Right cardiac atrium (tissue), 5 donors: Measurements from ENCODE around the gene ELOA. TPM values are rescaled to one million over a fixed set of nuclear protein-coding genes. Genes with fewer than 3 reads are reported as not detected.
"Not testable (repeated sequence)": the region's sequence is repeated elsewhere in the genome, so short reads cannot be mapped to it uniquely, and the experiment has no call there.

Experiments
- ATAC-seq, 2 donors: fragments of 200-7000 bp; cut with Tn5 transposase; one replicate each; pipeline versions ENCODE4 v1.8.0 to v1.9.1; 2020; ENCODE audit warnings: moderate library complexity in 2 of 2, mild to moderate bottlenecking in 1 of 2
- DNase-seq, 3 donors: peaks; one replicate each; pipeline ENCODE4 v3.0.0-alpha.2; 2020
- H3K27ac ChIP-seq: one replicate; pipeline ENCODE4 v1.5.1; 2013; ENCODE audit warnings: mild to moderate bottlenecking, low read length, control low read depth, moderate library complexity
- H3K27me3 ChIP-seq: one replicate; pipeline ENCODE4 v1.6.1; 2013; ENCODE audit not compliant: control insufficient read depth, insufficient read depth
- H3K4me1 ChIP-seq: one replicate; pipeline ENCODE4 v1.6.1; 2013; ENCODE audit warnings: low read length; ENCODE audit not compliant: control insufficient read depth, insufficient read depth
- H3K4me3 ChIP-seq: one replicate; pipeline ENCODE4 v1.5.1; 2013; ENCODE audit warnings: low read length, control low read depth
- H3K9me3 ChIP-seq: one replicate; pipeline ENCODE4 v1.6.1; 2013; ENCODE audit warnings: low read length; ENCODE audit not compliant: control insufficient read depth
- WGBS: extraction: QIAGEN DNeasy Blood & Tissue Kit; methylation state at CpG from one replicate; pipeline ENCODE4 v1.1.7; 2013; 5-methylcytosine and 5-hydroxymethylcytosine counted together
- intact Hi-C, 4 donors: fragments of 100-400 bp; cut with DNase I; formaldehyde crosslinking; loops; one replicate each; pipeline versions ENCODE4 v1.11.0 to v1.14.0; 2022 to 2023
- polyA plus RNA-seq: library from polyadenylated mRNA; stranded (reverse); fragments of 200-250 nt; gene quantifications from one replicate; pipeline ENCODE4 v1.2.3, GENCODE V29; 2013
- total RNA-seq, 4 donors: library from RNA; stranded (reverse); fragmentation: NEBNext Ultra II Directional; extraction: Animal tissue kit (Norgen Biotek cat#: 25700); gene quantifications; one replicate each; pipeline ENCODE4 v1.2.1, GENCODE V29; 2021
- donor health status: healthy with polysubstance abuse.
- donor health status: DM: no; HTN: yes; CAD: no.
- donor health status: DM: no; HTN: no; CAD: no.
- donor health status: DM: no; HTN: yes; CAD: no; lungs with severe emphysema.
- donor health status: DM: yes; HTN: yes; CAD: no.

The ELOA gene
- total and polyA plus RNA-seq, 5 donors, result 11.6 to 31.1 (median 25.7) TPM

DNA sequence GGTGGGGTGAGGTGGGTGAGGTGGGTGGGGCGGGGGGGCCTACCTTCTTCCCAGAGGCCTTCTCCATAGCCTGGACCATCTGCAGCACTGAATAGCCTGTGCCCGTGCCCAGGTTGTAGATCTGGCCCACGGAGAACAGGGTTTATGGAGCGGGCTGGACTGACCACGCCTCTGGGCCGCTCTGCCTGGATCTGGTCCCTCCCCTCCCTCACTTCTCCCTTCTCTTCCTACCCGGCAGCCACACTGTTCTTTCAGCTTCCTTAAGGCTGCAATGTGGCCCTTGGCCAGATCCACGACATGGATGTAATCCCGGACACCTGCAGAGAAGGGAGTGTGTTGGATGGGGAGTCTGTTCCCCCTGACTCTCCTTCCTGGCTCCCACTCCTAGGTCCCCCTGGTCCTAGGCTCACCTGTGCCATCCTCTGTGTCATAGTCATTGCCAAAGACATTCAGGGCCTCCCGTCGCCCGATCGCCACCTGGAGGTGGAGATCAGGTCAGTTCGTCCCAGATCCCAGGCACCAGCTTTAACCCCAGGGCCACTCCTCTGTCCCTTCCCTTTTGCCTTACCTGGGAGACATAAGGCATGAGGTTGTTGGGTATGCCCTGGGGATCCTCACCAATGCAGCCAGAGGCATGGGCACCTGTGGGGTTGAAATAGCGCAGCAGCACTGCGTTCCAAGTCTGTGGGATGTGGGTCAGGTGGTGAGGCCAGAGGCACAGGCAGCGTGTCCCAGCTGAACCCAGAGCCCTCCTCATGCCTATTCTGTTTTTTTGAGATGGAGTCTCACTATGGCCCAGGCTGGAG lies 53.4 kb downstream of the ELOA start:
- Histone ChIP-seq H3K9me3 (no peaks in the 10 kb centered on the region), H3K27ac (no peak overlapping the region), H3K27me3 (no peaks in the 10 kb centered on the region), H3K4me3 (no peak overlapping the region), H3K4me1 (peaks cover 3% of the 10 kb centered on the region)
- DNase-seq (no peak), ATAC-seq (no peak)
- intact Hi-C loops, result no loop called here
- WGBS, result 71% methylated on average over 17 of the region's 17 CpGs

DNA sequence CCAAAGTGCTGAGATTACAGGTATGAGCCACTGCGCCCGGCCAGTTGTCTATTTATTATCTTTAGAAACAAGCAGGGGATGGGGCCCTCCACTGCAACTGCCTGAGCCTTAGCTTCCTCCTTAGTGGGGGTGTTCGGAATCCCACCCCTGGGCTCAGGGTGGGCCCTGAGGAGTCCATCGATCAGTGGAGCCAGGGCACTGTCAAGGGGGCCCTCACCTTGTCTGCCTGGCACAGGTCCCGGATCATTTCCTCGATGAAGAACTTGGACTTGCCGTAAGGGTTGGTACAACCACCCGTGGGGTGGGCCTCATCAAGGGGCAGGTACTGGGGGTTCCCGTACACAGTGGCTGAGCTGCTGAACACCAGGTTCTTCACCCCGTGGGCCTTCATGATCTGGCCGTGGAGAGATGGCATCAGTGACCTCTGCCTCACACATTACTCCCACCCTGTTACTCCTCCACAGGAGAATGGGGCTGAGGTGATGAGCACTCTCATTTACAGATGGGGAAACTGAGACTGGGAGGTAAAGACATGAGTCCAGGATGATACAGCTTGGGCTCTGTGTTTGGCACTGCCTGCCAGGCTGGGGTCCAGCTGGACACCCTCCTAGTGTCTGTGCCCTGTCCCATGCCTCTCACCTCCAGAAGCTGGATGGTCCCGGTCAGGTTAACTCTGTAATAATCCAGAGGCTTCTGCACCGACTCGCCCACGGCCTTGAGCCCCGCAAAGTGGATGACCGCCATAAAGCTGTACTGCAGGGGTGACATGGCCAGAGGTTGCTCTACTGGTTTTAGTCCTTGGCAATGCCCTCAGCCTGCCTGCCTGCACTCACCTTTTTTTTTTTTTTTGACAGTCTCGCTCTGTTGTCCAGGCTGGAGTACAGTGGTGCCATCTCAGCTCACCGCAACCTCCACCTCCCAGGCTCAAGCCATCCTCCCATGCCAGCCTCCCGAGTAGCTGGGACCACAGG lies 54.5 kb downstream of the ELOA start:
- no peaks in the 10 kb centered on the region for H3K9me3 ChIP-seq
- intact Hi-C loops, result no loop called here
- peaks cover 3% of the 10 kb centered on the region for H3K4me1 ChIP-seq
- DNase-seq (no peak), ATAC-seq (no peak)
- WGBS, result 85% methylated on average over 20 of the region's 20 CpGs
- no peak overlapping the region for H3K4me3 ChIP-seq
- H3K27ac ChIP-seq, result no peak overlapping the region
- H3K27me3 ChIP-seq, result no peaks in the 10 kb centered on the region

DNA sequence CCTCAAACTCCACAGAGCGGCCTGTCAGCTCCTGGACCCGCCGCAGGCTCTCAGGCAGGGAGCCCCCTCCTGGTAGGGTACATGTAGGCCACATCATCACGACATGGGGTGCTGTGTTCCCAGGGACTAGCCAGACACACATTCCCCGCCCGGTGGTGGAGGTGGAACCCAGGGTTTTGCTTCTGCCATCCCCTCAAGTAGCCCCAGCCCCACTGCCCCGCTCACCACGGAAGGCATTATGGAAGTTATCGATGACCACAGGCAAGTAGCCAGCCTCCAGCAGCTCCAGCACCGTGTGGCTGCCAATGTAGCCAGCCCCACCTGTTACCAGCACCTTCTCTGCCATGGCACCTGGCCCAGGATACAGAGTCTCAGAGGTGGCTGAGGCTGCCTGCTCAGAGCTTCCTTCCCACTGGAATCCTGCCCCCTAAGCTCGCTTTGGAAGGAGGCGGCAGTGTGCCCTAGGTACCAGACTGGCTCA lies 55.4 kb downstream of the ELOA start:
- 83% methylated on average over 12 of the region's 12 CpGs for WGBS
- Histone ChIP-seq H3K27me3 (no peaks in the 10 kb centered on the region), H3K4me1 (peaks cover 3% of the 10 kb centered on the region), H3K9me3 (no peaks in the 10 kb centered on the region), H3K27ac (no peak overlapping the region), H3K4me3 (no peak overlapping the region)
- DNase-seq, result peak in 1 of 3 donors; percentile 20
- intact Hi-C loops, result no loop called here
- ATAC-seq, result no peak

DNA sequence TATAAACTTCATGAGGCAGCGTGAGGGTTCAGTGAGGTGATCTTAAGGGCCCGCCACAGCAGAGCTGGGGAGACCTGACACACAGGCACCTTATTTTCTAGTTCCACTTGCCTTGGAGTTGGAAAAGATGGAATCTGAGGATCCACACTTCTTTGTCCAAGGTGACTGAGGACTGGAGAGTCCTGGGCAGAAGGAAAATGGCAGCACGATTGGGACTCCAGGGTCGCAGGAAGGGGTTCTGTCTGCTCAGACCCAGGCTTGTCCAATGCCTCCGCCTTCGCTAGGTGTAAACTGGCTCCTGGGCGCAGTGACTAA lies 55.9 kb downstream of the ELOA start:
- no peaks in the 10 kb centered on the region for H3K27me3 ChIP-seq
- no peak overlapping the region for H3K27ac ChIP-seq
- intact Hi-C loops, result no loop called here
- DNase-seq (no peak), ATAC-seq (no peak)
- H3K4me1 ChIP-seq, result peaks cover 3% of the 10 kb centered on the region
- WGBS, result 75% methylated on average over 7 of the region's 7 CpGs
- no peaks in the 10 kb centered on the region for H3K9me3 ChIP-seq
- no peak overlapping the region for H3K4me3 ChIP-seq

DNA sequence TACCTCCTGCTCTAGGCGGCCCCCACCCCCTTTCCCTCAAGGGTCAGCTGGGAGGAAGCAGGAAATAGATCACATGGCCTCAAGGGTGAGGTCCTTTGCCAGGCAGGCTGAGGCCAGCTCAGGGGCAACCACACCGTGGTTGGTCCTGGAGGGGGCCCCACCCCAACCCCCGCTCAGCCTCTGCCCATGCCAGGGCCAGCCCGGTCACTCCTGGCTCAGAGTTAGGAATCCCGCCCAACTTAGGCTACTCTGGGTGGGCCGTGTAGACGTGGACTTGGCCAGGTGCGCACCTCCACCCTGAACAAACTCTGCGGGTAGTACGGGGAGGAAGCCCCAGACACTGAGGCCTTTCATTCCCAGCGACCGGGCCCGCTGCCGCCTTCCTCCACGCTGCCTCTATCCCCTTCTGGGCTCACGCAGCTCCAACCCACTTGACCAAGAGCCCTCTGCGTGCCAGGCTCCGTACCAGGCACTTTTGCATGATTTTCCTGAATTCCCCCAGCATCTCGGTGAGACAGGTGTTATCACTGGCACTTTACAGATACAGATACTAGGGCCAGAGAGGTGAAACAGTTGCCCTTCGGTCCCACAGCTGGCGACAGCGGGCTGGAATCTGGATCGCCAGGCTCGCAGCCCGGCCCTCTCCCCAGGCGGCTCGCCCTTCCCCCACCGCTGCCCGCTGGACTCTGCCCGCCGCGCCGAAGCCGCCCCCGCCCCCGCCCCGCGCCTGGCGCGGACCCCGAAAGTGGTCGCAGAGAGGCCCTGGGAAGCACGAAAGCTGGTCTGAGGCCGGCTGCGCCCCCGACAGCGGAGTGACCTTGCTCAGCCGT lies 56.5 kb downstream of the ELOA start:
- H3K4me1 ChIP-seq, result peaks cover 3% of the 10 kb centered on the region
- H3K9me3 ChIP-seq, result no peaks in the 10 kb centered on the region
- no peaks in the 10 kb centered on the region for H3K27me3 ChIP-seq
- DNase-seq, result peak; percentile 68 to 83 (median 76)
- peak; percentile 20 to 63 for ATAC-seq
- H3K27ac ChIP-seq, result peak overlapping the region; percentile 43
- H3K4me3 ChIP-seq, result peak overlapping the region; percentile 81
- WGBS, result 4% methylated on average over 48 of the region's 48 CpGs
- intact Hi-C loops, result loop anchor here in 1 of 4 donors (10.0 kb wide), 1 partner anchor 65 kb away; the partner anchor contains the start of gene FUCA1

DNA sequence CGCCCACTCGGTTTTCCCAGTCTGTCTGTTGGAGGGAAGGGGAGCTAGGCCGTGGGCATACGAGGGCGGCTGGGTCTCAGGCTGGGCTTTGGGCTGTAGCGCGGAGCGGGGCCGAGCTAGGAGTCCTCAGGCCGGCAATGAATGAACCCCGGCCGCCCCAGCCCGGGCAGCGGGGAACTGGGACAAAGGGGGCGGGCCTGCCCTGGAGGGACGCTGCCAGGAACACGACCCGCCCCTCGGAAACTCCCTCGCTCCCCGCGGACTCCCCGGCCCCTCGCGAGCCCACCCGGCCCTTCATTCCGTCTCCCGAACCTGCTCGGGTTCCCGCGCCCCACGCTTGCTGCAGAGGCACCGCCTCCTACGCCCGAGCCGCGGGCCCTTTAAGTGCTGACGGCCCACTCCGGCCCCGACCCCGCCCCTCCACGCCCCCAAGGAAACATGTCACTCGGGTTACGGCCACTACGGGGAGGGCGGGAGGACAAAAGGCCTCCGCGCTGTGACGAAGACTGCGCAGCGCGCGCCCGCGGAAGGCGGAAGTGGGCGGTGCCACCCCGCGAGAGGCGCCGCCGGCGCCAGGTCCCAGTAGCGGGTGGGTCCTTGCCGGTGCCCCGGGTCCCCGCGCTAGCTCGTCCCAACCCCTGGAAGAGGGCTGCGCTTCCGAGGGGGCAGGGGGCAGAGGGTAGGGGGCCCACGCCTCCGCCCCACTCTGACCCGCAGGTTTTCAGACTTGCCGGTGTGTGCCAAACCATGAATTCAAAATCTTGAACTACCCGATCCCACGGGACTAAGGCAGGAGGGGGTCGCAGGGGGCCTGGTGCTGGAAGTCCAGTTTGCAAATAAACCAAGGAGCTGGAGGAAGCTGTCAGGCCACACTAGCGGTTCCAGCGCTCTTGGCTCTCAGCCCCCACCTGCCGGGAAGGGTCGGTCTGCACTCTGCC lies 57.4 kb downstream of the ELOA start, which contains the start of gene GALE:
GALE (minus strand) TSS at position 355 of the 938 bp plus-strand sequence. CDS start 1,747 bp downstream, outside the sequence.
- Histone ChIP-seq H3K4me1 (peaks cover 3% of the 10 kb centered on the region), H3K27me3 (no peaks in the 10 kb centered on the region), H3K27ac (peak within 1 kb of the TSS; percentile 43), H3K9me3 (no peaks in the 10 kb centered on the region), H3K4me3 (peak within 1 kb of the TSS; percentile 81)
- WGBS, result under 1% methylated on average over 82 of the region's 82 CpGs
- ATAC-seq (peak; percentile 95 to 96), DNase-seq (peak; percentile 98 to 99 (median 99))
- intact Hi-C loops, result loop anchor here in 1 of 4 donors (10.0 kb wide), 1 partner anchor 64 kb away; the partner anchor contains the start of gene FUCA1

DNA sequence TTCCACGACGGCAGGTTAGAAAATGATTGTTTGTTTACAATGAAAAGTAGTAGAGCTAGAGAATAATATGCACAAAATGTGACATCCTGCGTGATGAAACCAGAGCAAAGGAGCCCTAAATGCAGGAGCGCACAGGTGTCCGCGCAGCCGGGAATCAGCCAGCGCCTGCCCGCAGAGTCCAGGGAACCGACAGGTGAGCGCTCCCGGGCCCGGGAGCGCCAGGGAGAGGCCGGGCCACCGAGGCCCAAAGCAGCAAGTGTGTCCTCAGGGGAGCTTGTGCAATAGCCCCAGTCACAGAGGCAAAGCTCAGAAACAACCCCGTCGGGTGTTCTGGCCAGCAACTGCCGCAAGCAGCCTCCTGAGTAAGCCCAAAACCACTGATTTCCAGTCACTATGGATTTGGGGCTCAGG lies 58.1 kb downstream of the ELOA start:
- peak in 1 of 3 donors; percentile 30 for DNase-seq
- Histone ChIP-seq H3K4me3 (peak overlapping the region; percentile 81), H3K4me1 (peaks cover 3% of the 10 kb centered on the region), H3K27ac (no peak overlapping the region), H3K9me3 (no peaks in the 10 kb centered on the region), H3K27me3 (no peaks in the 10 kb centered on the region)
- no peak for ATAC-seq
- WGBS, result 23% methylated on average over 19 of the region's 19 CpGs
- intact Hi-C loops, result loop anchor here in 1 of 4 donors (10.0 kb wide), 1 partner anchor 63 kb away; the partner anchor contains the start of gene FUCA1

DNA sequence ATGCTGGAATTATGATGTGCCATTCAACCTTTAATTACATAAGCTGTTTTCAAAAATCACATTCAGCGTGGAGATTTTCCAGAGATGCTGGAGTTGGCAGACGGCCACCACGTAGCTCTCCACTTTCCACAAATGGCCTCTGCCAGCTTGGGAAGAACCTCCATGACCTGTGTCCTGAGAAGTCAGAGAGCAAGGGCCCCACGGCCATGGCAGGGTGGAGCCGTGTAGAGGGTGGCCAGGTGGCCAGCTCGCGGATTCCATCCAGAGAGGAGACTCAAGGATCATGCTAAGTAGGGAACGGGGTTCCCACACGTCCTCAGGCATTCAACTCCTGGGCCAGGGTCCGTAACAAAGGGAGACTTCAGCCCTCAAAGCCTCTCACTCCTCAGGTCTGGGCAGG lies 58.6 kb downstream of the ELOA start:
- intact Hi-C loops, result loop anchor here in 1 of 4 donors (10.0 kb wide), 1 partner anchor 63 kb away; the partner anchor contains the start of gene FUCA1
- peaks cover 3% of the 10 kb centered on the region for H3K4me1 ChIP-seq
- H3K27ac ChIP-seq, result no peak overlapping the region
- H3K27me3 ChIP-seq, result no peaks in the 10 kb centered on the region
- DNase-seq, result no peak
- H3K9me3 ChIP-seq, result no peaks in the 10 kb centered on the region
- no peak overlapping the region for H3K4me3 ChIP-seq
- 67% methylated on average over 10 of the region's 10 CpGs for WGBS
- no peak for ATAC-seq

DNA sequence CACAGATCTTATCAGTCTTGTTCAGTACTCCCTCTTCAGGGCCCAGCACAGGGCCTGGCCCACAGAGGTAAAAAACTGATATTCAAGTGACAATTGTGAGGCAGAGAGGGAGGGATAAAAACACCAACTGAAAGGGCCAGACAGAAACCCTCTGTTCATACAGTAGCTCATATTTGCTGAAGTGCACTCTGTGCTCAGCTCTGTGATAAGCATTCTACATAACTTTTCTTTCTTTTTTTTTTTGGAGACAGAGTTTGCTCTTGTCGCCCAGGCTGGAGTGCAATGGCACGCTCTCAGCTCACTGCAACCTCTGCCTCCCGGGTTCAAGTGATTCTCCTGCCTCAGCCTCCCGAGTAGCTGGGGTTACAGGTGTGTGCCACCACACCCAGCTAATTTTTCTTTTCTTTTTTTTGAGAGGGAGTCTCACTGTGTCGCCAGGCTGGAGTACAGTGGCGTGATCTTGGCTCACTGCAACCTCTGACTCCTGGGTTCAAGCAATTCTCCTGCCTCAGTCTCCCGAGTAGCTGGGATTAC lies 59.6 kb downstream of the ELOA start:
- ATAC-seq, DNase-seq, H3K4me1 ChIP-seq, H3K27me3 ChIP-seq, H3K9me3 ChIP-seq, H3K4me3 ChIP-seq, H3K27ac ChIP-seq: not testable (repeated sequence)
- intact Hi-C loops, result loop anchor here in 1 of 4 donors (10.0 kb wide), 1 partner anchor 62 kb away; the partner anchor contains the start of gene FUCA1
- WGBS, result 92% methylated on average over 7 of the region's 7 CpGs
